ENCODE measurements around the gene LSS.
"Not testable (repeated sequence)": the region's sequence is repeated elsewhere in the genome, so short reads cannot be mapped to it uniquely, and the experiment has no call there.

LSS gene

GRCh38 chr21:46151261-46151988, 77.1 kb downstream of the LSS start:
- DNase-seq: no peak

- DNase-seq: peak in 1 of 2 experiments; percentile 35
Observed at GRCh38 chr21:46150491-46151121, 78.0 kb downstream of the LSS start.

- DNase-seq: no peak
Observed at GRCh38 chr21:46150073-46150472, 78.5 kb downstream of the LSS start.

- DNase-seq: no peak
Observed at GRCh38 chr21:46149205-46149901, 79.2 kb downstream of the LSS start.

- DNase-seq: no peak
Observed at GRCh38 chr21:46148106-46148505, 80.5 kb downstream of the LSS start.

GRCh38 chr21:46147429-46147828, 81.1 kb downstream of the LSS start:
- DNase-seq: peak; percentile 65 to 81

- DNase-seq: peak in 1 of 2 experiments; percentile 50
Observed at GRCh38 chr21:46146856-46147255, 81.7 kb downstream of the LSS start.

GRCh38 chr21:46145840-46146691, 82.5 kb downstream of the LSS start:
- DNase-seq: no peak

- DNase-seq: no peak
Observed at GRCh38 chr21:46145159-46145839, 83.3 kb downstream of the LSS start.

- no peak for DNase-seq
Observed at GRCh38 chr21:46144464-46145070, 84.0 kb downstream of the LSS start.

- no peak for DNase-seq
Observed at GRCh38 chr21:46142582-46143473, 85.7 kb downstream of the LSS start.

- DNase-seq: no peak
Observed at GRCh38 chr21:46141767-46142581, 86.6 kb downstream of the LSS start.

- DNase-seq: not testable (repeated sequence)
Observed at GRCh38 chr21:46140352-46141003, 88.1 kb downstream of the LSS start.

- DNase-seq: no peak
Observed at GRCh38 chr21:46139686-46140085, 88.9 kb downstream of the LSS start.

GRCh38 chr21:46138383-46138970, 90.1 kb downstream of the LSS start:
- DNase-seq: no peak
